Activated CD4-positive, alpha-beta T cell treated with anti-CD3 and anti-CD28 coated beads, Interleukin-10, Interleukin-2, amounts not matched to agents 100 ng/mL and 50 ng/mL, durations not matched to agents 16 hours and 8 hours (primary cell): ENCODE measurements around the gene LRCH2.
"Not testable (repeated sequence)": the region's sequence is repeated elsewhere in the genome, so short reads cannot be mapped to it uniquely, and the experiment has no call there.

Source experiments
- DNase-seq: peaks from one replicate; pipeline ENCODE4 v3.0.0-alpha.2; 2020

LRCH2 gene

DNA sequence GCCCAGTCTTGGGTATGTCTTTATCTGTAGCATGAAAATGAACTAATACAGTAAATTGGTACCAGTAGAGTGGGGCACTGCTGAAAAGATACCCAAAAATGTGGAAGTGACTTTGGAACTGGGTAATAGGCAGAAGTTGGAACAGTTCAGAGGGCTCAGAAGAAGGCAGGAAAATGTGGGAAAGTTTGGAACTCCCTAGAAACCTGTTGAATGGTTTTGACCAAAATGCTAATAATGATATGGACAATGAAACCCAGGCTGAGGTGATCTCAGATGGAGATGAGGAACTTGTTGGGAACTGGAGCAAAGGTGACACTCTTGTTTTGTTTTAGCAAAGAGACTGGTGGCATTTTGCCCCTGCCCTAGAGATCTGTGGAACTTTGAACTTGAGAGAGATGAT lies 24.3 kb downstream of the LRCH2 start:
- not testable (repeated sequence) for DNase-seq

DNA sequence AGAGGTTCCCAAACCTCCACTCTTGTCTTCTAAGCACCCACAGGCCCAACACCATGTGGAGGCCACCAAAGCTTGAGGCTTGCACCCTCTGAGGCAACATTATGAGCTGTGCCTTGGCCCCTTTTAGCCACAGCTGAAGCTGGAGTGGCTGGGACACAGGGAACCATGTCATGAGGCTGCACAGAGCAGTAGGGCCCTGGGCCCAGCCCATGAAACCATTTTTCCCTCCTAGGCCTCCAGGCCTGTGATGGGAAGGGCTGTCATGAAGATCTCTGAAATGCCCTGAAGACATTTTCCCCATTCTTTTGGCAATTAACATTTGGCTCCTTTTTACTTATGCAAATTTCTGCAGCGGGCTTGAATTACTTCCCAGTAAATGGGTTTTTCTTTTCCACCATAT lies 29.9 kb downstream of the LRCH2 start:
- no peak for DNase-seq

DNA sequence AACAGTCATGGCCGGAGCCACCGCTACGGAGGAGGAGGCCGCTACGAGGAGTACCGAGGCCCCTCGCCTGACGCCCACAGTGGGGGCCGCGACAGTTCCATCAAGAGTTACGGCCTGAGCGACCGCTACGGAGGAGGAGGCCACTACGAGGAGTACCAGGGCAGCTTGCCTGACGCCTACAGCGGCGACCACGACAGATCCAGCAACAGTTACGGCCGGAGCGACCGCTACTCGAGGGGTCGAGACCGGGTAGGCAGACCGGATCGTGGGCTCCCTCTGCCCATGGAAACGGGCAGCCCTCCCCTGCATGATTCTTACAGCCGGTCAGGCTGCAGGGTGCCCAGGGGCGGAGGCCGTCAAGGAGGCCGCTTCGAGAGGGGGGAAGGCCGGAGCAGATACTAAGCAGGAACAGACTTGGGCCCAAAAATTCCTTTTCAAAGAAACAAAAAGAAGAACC lies 41.6 kb downstream of the LRCH2 start:
- no peak for DNase-seq

DNA sequence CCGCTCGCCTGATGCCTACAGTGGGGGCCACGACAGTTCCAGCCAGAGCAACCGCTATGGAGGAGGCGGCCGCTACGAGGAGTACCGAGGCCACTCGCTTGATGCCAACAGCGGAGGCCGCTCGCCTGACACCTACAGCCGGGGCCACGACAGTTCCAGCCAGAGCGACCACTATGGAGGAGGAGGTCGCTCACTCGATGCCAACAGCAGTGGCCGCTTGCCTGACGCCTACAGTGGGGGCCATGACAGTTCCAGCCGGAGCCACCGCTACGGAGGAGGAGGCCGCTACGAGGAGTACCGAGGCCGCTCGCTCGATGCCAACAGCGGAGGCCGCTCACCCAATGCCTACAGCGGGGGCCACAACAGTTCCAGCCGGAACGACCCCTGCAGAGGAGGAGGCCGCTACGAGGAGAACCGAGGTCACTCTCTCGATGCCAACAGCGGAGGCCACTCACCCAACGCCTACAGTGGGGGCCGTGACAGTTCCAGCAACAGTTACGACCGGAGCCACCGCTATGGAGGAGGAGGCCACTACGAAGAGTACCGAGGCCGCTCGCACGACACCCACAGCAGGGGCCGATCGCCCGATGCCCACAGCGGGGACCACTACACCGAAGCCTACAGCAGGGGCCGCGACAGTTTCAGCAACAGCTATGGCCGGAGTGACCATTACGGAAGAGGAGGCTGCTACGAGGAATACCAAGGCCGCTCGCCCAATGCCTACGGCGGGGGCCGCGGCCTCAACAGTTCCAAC lies 42.2 kb downstream of the LRCH2 start:
- no peak for DNase-seq

DNA sequence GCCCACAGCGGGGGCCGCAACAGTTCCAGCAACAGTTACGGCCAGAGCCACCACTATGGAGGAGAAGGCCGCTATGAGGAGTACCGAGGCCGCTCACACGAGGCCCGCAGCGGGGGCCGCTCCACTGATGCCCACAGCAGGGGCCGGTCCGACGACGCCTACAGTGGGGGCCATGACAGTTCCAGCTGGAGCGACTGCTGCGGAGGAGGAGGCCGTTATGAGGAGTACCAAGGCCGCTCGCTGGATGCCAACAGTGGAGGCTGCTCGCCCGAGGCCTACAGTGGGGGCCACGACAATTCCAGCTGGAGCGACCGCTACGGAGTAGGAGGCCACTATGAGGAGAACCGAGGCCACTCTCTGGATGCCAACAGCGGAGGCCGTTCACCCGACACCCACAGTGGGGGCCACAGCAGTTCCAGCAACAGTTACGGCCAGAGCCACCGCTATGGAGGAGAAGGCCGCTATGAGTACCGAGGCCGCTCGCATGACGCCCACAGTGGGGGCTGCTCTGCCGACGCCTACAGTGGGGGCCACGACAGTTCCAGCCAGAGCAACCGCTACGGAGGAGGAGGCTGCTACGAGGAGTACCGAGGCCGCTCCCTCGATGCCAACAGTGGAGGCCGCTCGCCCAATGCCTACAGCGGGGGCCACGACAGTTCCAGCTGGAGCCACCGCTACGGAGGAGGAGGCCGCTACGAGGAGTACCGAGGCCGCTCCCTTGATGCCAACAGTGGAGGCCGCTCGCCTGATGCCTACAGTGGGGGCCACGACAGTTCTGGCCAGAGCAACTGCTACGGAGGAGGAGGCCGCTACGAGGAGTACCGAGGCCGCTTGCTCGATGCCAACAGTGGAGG lies 43.0 kb downstream of the LRCH2 start:
- DNase-seq: no peak

DNA sequence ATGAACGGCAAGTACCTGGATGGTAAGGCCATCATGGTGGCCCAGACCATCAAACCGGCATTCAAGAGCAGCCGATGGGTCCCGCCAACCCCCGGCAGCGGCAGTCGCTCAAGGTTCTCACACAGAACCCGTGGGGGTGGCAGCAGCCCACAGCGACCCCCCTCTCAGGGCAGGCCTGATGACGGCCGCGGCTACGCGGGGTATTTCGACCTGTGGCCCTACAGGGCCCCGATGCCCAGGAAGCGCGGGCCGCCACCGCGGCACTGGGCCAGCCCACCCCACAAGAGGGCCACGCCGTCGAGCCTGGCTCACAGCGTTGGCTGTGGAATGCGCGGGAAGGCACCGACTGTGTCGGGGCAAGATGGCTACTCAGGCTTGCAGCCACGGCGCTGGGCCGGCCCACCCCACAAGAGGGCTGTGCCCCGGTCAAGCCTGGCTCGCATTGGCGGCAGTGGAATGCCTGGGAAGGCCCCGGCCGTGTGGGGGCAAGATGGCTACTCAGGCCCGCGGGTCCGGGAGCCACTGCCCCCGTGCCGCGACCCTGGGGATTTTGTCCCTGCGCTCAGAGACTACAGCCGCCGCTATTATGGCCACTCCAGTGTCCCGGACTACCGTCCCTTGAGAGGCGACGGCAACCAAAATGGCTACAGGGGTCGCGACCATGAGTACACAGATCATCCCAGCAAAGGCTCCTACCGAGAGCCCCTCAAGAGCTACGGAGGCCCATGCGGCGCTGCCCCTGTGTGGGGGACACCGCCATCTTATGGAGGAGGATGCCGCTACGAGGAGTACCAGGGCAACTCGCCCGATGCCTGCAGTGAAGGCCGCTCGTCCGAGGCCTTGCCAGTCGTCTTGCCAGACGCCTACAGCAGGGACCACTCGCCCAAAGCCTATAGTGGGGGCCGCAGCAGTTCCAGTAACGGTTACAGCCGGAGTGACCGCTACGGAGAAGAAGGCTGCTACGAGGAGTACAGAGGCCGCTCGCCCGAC lies 44.0 kb downstream of the LRCH2 start:
- DNase-seq: no peak

DNA sequence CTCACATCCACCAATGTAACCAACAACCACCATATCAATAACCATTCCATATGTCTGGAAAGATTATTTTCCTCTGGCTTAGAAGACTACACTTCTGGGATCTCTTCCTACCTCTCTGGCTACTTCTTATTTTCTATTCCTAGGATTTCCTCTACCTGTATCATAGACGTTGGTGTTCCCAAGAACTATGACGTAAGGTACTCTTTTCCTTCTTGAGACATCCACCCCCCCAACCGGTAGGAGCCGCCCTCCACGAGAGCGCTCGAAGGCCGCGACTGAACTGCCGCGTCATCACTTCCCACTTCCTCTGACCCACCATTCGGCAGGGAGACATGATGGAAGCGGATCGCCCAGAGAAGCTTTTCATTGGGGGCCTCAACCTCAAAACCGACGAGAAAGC lies 44.8 kb downstream of the LRCH2 start, which contains the start of gene RBMXL3:
RBMXL3 (plus strand) TSS at position 301 of the 400 bp plus-strand sequence; CDS start at position 333, 32 bp downstream.
- DNase-seq: no peak

DNA sequence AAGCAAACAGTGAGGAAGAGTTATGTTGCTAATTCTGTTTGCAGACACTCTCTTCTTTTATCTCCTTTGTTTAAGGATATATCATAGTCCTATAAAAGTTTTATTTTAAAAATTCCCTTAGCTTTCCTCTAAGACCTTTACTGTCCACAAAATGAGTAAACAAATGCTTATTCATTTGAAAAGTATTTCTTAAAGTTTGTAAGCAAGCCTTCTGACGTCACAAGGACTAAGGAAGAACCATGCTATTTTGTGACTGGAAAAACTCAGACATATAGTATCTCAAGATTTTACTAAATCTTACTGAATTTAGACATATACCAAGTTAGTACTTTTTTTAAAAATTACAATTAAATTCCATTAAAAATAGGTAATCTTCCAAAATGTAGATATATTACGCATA lies 49.9 kb downstream of the LRCH2 start:
- DNase-seq: no peak

DNA sequence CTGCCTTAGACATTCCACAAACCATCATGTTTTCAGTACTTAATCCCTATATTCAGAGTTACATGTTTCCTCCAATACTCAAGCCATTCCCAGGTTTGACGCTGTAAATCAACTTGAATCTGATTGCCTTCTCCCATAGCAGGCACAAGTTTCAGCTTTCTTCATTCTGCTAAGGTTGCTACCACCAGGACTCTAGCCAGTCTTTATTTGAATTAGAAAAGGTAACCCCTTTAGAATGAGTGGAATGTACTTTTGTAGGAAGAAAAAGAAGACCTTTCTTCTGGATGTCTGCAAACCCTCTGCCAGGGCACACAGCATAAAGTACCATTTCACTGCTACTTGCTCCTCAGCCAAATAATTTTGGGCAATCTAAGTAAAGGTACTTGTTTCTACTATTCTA lies 55.4 kb downstream of the LRCH2 start:
- DNase-seq: no peak

DNA sequence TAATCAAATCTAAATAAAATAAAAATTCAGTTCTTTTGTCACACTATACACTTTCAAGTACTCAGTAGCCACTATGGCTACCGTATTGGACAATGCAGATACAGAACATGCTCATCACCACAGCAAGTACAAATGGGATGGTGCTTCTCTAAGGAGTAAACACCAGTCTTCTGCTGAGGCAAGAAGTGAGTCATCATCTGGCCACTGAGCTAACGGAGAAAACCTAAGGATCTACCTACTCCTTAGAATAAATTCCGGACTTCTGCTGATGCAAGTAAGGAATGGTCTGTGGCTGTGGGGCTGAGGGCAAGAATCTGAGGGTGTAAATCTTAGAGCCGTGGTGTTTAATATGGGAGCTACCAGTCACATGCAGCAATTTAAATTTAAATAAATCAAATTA lies 56.0 kb downstream of the LRCH2 start:
- no peak for DNase-seq

DNA sequence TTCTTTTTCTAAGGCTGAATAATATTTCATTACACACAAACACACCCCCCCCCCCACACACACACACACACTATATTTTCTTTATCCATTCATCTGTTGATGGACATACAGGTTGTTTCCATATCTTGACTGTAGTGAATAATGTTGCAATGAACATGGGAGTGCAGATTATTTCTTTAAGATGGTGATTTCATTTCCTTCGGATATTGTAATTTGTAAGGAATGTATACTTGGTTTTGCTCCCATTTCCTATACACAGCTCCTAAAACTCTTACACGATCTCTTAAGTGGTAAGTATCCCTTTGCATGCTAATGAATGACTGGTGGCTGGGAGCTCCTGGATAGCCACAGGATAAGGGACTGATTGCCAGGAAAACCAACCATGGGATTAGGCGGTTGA lies 59.3 kb downstream of the LRCH2 start:
- DNase-seq: no peak

DNA sequence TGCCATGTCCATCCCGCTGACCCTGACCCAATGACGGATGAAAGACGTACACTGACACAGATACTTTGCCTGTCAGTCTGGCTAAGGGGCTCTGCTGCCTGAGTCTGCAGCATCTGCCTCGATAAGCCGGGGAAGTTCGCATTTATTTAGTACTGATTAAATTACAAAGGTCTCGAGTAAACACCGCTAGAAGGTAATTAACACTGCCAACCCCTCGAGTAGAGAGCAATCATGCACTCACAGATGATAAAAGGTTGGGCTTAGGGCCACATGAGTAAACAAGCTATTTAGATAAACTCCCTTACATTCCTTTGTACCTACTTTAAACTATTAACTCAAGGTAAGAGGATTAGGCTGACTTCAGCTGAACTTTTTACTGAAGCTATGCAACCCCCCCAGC lies 60.7 kb downstream of the LRCH2 start:
- no peak for DNase-seq

DNA sequence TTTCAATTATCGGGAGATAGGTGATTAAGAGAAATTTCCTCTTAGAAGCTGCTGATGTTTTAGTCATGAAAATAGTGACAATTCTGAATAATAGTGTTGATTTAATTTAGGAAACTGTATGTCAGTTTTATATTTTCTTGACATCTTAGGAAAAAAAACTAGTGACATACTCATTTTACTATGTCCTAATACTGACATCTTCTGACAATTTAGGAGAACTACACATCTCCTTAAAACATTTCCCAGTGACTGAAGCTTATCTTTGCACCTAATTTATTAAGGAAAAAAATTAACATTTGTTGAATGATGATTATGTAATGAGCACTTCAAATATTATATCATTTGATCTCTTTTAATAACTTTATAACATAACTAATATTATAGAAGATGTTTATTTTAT lies 86.7 kb downstream of the LRCH2 start:
- no peak for DNase-seq

DNA sequence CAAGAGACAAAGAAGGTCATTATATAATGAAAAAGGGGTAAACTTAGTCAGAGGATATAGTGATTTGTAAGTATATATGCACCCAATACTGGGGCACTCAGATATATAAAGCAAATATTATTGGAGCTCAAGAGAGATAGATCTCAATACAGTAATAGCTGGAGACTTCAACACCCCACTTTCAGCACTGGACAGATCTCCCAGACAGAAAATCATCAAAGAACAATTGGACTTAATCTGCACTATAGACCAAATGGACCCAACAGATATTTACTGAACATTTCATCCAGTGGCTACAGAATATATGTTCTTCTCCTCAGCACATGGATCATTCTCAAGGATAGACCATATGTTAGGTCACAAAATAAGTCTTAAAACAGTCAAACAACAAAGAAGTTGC lies 91.8 kb downstream of the LRCH2 start:
- DNase-seq: no peak

DNA sequence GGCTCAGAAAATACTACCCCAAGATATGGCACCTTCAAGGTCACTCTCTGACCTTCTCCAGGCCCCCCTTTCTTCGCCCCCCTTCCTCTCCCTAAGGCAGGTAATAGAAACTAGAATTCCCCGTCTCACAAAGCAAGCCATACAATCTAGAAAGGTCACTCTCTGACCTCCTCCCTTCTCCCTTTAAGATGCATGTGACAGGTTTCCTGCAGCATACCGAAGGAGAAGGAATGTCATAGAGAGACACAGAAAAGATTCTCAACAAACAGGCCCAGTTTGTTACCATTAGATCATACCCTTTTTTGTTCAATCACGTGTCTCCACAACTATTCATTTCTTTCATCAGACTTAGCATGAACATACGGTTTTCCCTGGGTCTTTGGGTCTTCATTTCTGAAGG lies 95.9 kb downstream of the LRCH2 start:
- DNase-seq: no peak

DNA sequence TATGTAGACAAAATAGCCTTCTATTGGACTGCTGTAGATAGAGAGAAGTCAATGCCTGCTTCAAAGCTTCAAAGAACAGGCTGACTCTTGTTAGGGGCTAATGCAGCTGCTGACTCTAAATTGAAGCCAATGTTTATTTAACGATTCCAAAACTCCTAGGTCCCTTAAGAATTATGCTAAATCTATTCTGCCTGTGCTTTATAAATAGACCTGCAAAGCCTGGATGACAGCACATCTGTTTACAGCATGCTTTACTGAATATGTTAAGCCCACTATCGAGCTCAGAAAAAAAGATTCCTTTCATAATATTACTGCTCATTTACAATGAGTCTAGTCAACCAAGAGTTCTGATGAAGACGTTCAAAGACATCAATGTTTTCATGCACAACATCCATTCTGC lies 99.5 kb downstream of the LRCH2 start:
- DNase-seq: no peak

DNA sequence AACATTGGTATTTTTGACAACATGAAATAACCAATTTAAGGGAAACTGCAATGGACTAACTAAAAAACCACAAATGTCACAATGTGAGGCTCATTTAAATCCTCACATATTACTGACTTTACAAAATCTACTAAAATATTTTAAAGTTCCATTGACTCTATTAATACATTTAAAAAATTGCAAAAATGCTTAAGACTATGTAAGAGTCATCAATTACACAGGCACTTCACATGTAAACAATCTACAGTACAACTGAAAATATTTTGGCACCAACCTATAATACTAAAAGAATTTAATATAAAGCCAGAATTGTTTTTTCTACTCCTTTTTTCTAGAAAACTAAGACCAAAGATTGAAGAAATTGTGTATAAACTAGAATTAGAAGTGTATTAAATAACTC lies 121.5 kb downstream of the LRCH2 start:
- DNase-seq: no peak

DNA sequence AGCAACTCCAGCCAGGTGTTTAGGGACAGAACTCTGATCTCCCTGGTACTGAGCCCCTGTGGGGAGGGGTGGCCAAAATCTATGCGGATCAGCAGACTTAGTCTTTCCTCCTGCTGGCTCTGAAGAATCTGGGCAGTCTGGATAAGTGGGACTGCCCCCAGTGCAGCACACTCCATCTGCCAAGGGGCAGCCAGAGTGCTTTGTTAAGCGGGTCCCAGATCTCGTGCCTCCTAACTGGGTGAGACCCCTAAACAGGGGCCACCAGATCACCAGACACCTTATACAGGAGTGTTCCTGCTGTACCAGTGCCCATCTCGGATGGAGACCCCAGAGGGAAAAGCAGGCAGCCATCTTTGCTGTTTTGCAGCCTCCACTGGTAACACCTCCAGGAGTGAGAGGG lies 135.0 kb downstream of the LRCH2 start:
- DNase-seq: no peak

DNA sequence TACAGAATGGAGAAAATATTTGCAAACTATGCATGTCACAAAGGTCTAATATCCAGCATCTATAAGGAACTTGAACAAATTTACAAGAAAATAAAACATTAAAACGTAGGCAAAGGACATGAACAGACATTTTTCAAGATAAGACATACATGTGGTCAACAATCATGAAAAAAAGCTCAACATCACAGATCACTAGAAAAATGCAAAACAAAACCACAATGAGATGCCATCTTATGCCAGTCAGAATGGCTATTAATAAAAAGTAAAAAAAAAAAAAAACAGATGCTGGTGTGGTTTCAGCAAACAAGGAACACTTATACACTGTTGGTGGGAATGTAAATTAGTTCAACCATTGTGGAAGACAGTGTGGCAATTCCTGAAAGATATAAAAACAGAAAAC lies 140.7 kb downstream of the LRCH2 start:
- DNase-seq: no peak

DNA sequence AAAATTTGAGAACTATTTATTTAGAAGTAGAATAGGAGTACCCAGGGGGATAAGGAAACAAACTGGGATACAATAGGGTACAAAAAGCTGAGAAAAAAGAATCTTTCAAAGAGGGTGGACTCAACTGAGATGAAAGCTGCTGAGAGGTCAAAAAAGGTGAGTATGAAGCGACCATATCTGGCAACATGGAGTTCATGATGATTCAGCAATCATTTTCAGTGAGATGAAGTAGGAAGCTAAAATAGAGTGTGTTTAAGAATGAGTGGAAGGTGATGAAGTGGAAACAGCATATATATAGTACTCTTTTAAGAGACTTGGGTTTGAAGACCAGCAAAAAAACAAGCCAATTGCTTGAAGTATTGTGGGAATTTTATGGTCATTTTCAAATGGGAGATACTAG lies 144.5 kb downstream of the LRCH2 start:
- no peak for DNase-seq

DNA sequence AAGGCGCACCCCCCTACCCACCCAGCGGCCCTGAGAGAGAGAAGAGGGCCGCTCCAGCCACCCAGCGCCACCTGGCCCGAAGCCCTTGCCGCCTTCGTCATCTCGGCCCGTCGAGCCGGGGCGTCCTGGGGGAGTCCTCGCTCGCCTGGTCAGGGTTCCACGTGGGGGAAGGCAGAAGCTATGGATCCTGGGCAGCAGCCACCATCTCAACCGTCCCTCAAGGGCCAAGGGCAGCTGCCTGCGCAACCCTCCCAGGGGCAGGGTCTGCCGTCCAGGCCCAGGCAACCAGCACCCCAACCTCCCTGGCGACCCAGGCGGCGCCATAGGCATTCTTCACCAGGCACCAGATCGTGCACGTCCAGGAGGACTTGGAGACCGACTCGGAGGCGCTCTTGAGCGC lies 165.0 kb downstream of the LRCH2 start:
- no peak for DNase-seq

DNA sequence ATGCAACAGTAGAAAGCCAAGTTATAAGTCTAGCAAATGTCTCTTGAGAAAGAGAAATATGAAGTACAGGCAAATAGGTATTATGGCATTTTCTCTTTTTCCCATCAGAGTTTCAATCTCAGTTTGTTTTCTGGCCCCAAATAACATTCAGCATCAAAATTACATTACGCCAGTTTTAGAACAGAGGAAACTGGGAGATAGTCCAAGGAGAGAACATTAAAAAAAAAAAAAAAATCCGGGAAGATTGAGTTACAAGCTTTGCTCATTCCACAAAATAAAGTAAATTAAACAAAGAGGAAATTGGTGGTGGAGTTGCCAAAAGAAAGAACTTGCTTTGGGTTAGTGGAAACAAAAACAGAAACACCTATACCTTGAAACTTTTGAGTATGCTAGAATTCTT lies 166.1 kb downstream of the LRCH2 start:
- no peak for DNase-seq

DNA sequence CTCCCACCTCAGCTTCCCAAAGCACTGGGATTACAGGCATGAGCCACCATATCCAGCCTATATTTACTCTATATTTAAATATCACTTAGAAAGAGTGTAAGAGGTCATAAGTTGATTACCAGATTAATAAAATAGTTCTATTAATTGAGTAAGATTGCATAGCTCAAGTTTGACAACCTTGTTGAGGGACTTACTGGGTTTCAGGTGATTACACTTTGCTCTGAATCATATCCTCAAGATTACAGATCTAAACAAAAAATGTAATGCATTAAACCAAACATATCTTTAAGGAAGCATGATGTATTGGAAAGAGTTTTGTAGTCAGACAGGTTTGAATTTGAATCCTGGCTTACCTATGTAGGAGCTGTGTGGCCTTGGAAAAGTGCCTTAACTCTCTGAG lies 168.6 kb downstream of the LRCH2 start:
- no peak for DNase-seq
